GM12878 (cell line): Measurements from ENCODE around the gene FRMD8. TPM values are rescaled to one million over a fixed set of nuclear protein-coding genes. Genes with fewer than 3 reads are reported as not detected.

Experiments used
- BCL11A ChIP-seq: IDR thresholded peaks from 2 replicates; pipeline ENCODE4 v1.6.1; 2011; ENCODE audit warnings: low read depth, low read length
- BHLHE40 ChIP-seq, 2 experiments: fragments of 450-650 bp in 1 of 2; IDR thresholded peaks; 2 replicates each; pipeline ENCODE4 v1.6.1; 2011 to 2017; ENCODE audit warnings: low read depth in 2 of 2, borderline replicate concordance in 1 of 2, improper control_type of control experiment in 1 of 2, low read length in 1 of 2, mild to moderate bottlenecking in 1 of 2
- CBX5 ChIP-seq: sonication (generic); IDR thresholded peaks from 2 replicates; pipeline ENCODE4 v1.6.1; 2016; ENCODE audit warnings: low read depth, moderate library complexity, mild to moderate bottlenecking, inconsistent platforms
- IKZF1 ChIP-seq: fragments of 450-650 bp; conservative IDR thresholded peaks from 2 replicates; pipeline ENCODE4 v1.6.1; 2017; ENCODE audit warnings: antibody characterized with exemption, mild to moderate bottlenecking
- LARP7 ChIP-seq: fragments of 450-650 bp; IDR thresholded peaks from 2 replicates; pipeline ENCODE4 v1.6.1; 2017; ENCODE audit warnings: mild to moderate bottlenecking
- MTA3 ChIP-seq: IDR thresholded peaks from 2 replicates; pipeline ENCODE4 v1.6.1; 2012; ENCODE audit warnings: low read length, inconsistent platforms, borderline replicate concordance
- MXI1 ChIP-seq: fragments of 150-350 bp; IDR thresholded peaks from 2 replicates; pipeline ENCODE4 v1.6.1; 2011; ENCODE audit warnings: low read depth, mild to moderate bottlenecking, inconsistent platforms, low read length, improper control_type of control experiment
- NR2C2 ChIP-seq: IDR thresholded peaks from 2 replicates; pipeline ENCODE4 v1.6.1; 2011; ENCODE audit warnings: borderline replicate concordance, low read depth; ENCODE audit not compliant: control insufficient read depth, insufficient read length
- SMAD5 ChIP-seq: IDR thresholded peaks from 2 replicates; pipeline ENCODE4 v1.6.1; 2016; ENCODE audit warnings: antibody characterized with exemption, low read depth
- WRNIP1 ChIP-seq: IDR thresholded peaks from 2 replicates; pipeline ENCODE4 v1.6.1; 2011; ENCODE audit warnings: low read depth, low read length, improper control_type of control experiment, borderline replicate concordance
- YBX1 ChIP-seq: fragments of 450-650 bp; IDR thresholded peaks from 2 replicates; pipeline ENCODE4 v1.6.1; 2016; ENCODE audit warnings: antibody characterized with exemption
- ZNF207 ChIP-seq: fragments of 450-650 bp; IDR thresholded peaks from 2 replicates; pipeline ENCODE4 v1.6.1; 2014; ENCODE audit warnings: antibody characterized with exemption, mild to moderate bottlenecking, borderline replicate concordance
- polyA plus RNA-seq, 11 experiments: library from polyadenylated mRNA; depleted of rRNA in 4 of 11; unstranded in 6 of 11; stranded (reverse) in 5 of 11; fragments of >200 nt; fragmentation: Nextera tagmentation in 4 of 11; fragmentation: Illumina TruSeq in 1 of 11; extraction: Ambion mirVana in 4 of 11; extraction: Trizol in 1 of 11; gene quantifications; 1 replicate in 1 of 11; 2 replicates in 10 of 11; pipeline versions ENCODE4 v1.2.1 to v1.2.3, GENCODE V29; 2011 to 2016; ENCODE audit warnings: inconsistent platforms in 2 of 11, missing spikeins in 2 of 11, low read depth in 1 of 11
- total RNA-seq, 4 experiments: library from RNA; depleted of rRNA in 3 of 4; stranded (reverse); fragments of >200 nt in 3 of 4; fragmentation: Illumina TruSeq in 1 of 4; extraction: Trizol in 1 of 4; gene quantifications; 2 replicates each; pipeline versions ENCODE4 v1.2.1 to v1.2.3, GENCODE V29; 2013 to 2021
- TF ChIP-seq, protein P1 (sequence below): IDR thresholded peaks from 2 replicates; pipeline ENCODE4 v1.6.1; 2011; ENCODE audit warnings: mild to moderate bottlenecking, low read depth, low read length, moderate library complexity; ENCODE audit not compliant: insufficient replicate concordance
- TF ChIP-seq, protein P2 (sequence below), 3 experiments: IDR thresholded peaks in 2 of 3; conservative IDR thresholded peaks in 1 of 3; 2 replicates each; pipeline ENCODE4 v1.5.1; 2011; ENCODE audit warnings: low read depth in 3 of 3, low read length in 3 of 3, mild to moderate bottlenecking in 3 of 3, control low read depth in 2 of 3, moderate library complexity in 2 of 3, inconsistent platforms in 1 of 3, mixed read lengths in 1 of 3; ENCODE audit not compliant: control insufficient read depth in 2 of 3, insufficient read depth in 1 of 3; ENCODE audit errors: extremely low read depth in 1 of 3
- TF ChIP-seq, protein P3 (sequence below): fragments of 450-650 bp; IDR thresholded peaks from 2 replicates; pipeline ENCODE4 v1.6.1; 2017; ENCODE audit warnings: antibody characterized with exemption, mild to moderate bottlenecking, moderate library complexity
- TF ChIP-seq, protein P4 (sequence below): IDR thresholded peaks from 2 replicates; pipeline ENCODE4 v1.6.1; 2011; ENCODE audit warnings: low read depth, low read length, improper control_type of control experiment, borderline replicate concordance
- TF ChIP-seq, protein P5 (sequence below): fragments of 450-650 bp; IDR thresholded peaks from 2 replicates; pipeline ENCODE4 v1.6.1; 2017; ENCODE audit warnings: mild to moderate bottlenecking, moderate library complexity

Gene FRMD8
- total and polyA plus RNA-seq, 10 of the 15 experiments (the other 5 are each of a cell fraction or from before 2014, with no cell fraction given), result 8.3 to 69.4 (median 28.0) TPM

DNA sequence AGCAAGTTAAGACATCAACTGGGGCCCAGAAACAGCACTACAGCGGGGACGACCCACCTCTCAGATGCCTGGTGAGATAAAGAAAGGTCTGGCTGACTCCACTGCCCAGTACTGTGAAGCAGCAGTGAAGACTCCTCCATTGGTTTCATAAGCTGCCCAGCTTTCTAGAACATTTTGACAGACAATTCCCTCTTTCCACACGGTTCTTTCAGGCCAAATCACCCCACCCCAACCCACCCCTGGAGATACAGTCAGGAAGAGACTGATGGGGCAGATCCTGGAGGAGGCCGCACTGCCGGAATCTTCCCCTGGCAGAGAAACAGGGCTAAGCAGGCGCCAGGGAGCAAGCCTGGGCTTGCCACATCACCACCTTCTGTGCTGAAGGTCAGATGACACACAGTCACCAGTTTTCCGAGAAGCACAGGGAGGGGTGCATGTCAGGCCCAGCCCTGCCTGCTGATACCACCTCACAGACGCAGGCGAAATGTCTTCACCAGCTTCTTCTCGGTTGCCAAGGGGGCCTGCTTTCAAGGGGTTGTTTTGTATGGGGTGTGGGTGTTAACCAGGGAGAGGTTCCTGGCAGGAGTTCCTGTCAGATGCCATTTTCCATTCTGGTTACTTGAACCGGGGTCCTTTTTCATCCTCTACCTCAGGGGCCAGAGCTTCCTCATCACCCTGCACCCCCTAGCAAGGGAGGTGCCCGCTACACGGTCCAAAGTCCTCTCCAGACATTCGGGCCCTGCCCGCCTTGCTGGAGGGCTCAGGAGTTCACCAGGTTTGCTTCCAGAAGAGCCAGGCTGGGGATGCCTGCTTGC lies 34.7 kb downstream of the FRMD8 start (continued):
- TF ChIP-seq SMAD5, result 0 out of 2 replicates have a peak, but pooled peaks have one; percentile 19
- TF ChIP-seq BHLHE40 (IDR thresholded peaks at IDR 0.05; ENCODE audit: borderline replicate concordance in 1 of 2, low read depth in 2 of 2, low read length in 1 of 2), result peak; percentile 46 to 80; a peak in 2 of 4 replicates
- TF ChIP-seq MTA3, result no peak
- TF ChIP-seq, protein P1, sequence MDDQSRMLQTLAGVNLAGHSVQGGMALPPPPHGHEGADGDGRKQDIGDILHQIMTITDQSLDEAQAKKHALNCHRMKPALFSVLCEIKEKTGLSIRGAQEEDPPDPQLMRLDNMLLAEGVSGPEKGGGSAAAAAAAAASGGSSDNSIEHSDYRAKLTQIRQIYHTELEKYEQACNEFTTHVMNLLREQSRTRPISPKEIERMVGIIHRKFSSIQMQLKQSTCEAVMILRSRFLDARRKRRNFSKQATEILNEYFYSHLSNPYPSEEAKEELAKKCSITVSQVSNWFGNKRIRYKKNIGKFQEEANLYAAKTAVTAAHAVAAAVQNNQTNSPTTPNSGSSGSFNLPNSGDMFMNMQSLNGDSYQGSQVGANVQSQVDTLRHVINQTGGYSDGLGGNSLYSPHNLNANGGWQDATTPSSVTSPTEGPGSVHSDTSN, result no peak
- TF ChIP-seq YBX1, result no peak
- TF ChIP-seq MXI1, result no peak
- TF ChIP-seq ZNF207, result 0 out of 2 replicates have a peak, but pooled peaks have one; percentile 67
- TF ChIP-seq LARP7, result 0 out of 2 replicates have a peak, but pooled peaks have one; percentile 18
- TF ChIP-seq, protein P2, sequence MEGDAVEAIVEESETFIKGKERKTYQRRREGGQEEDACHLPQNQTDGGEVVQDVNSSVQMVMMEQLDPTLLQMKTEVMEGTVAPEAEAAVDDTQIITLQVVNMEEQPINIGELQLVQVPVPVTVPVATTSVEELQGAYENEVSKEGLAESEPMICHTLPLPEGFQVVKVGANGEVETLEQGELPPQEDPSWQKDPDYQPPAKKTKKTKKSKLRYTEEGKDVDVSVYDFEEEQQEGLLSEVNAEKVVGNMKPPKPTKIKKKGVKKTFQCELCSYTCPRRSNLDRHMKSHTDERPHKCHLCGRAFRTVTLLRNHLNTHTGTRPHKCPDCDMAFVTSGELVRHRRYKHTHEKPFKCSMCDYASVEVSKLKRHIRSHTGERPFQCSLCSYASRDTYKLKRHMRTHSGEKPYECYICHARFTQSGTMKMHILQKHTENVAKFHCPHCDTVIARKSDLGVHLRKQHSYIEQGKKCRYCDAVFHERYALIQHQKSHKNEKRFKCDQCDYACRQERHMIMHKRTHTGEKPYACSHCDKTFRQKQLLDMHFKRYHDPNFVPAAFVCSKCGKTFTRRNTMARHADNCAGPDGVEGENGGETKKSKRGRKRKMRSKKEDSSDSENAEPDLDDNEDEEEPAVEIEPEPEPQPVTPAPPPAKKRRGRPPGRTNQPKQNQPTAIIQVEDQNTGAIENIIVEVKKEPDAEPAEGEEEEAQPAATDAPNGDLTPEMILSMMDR (IDR thresholded peaks at IDR 0.05 in 2 of 3, conservative IDR thresholded peaks at IDR 0.05 in 1 of 3; ENCODE audit: control insufficient read depth in 2 of 3, extremely low read depth in 1 of 3, insufficient read depth in 1 of 3, low read depth in 3 of 3, low read length in 3 of 3), result no peak
- TF ChIP-seq, protein P3, sequence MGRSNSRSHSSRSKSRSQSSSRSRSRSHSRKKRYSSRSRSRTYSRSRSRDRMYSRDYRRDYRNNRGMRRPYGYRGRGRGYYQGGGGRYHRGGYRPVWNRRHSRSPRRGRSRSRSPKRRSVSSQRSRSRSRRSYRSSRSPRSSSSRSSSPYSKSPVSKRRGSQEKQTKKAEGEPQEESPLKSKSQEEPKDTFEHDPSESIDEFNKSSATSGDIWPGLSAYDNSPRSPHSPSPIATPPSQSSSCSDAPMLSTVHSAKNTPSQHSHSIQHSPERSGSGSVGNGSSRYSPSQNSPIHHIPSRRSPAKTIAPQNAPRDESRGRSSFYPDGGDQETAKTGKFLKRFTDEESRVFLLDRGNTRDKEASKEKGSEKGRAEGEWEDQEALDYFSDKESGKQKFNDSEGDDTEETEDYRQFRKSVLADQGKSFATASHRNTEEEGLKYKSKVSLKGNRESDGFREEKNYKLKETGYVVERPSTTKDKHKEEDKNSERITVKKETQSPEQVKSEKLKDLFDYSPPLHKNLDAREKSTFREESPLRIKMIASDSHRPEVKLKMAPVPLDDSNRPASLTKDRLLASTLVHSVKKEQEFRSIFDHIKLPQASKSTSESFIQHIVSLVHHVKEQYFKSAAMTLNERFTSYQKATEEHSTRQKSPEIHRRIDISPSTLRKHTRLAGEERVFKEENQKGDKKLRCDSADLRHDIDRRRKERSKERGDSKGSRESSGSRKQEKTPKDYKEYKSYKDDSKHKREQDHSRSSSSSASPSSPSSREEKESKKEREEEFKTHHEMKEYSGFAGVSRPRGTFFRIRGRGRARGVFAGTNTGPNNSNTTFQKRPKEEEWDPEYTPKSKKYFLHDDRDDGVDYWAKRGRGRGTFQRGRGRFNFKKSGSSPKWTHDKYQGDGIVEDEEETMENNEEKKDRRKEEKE, result no peak
- TF ChIP-seq WRNIP1, result peak; percentile 16; the same call in 1 of the 2 replicates
- TF ChIP-seq NR2C2, result no peak
- TF ChIP-seq, protein P4, sequence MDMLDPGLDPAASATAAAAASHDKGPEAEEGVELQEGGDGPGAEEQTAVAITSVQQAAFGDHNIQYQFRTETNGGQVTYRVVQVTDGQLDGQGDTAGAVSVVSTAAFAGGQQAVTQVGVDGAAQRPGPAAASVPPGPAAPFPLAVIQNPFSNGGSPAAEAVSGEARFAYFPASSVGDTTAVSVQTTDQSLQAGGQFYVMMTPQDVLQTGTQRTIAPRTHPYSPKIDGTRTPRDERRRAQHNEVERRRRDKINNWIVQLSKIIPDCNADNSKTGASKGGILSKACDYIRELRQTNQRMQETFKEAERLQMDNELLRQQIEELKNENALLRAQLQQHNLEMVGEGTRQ, result peak; percentile 43
- no peak for TF ChIP-seq CBX5
- TF ChIP-seq BCL11A, result peak; percentile 38; the same call in 1 of the 2 replicates
- TF ChIP-seq, protein P5, sequence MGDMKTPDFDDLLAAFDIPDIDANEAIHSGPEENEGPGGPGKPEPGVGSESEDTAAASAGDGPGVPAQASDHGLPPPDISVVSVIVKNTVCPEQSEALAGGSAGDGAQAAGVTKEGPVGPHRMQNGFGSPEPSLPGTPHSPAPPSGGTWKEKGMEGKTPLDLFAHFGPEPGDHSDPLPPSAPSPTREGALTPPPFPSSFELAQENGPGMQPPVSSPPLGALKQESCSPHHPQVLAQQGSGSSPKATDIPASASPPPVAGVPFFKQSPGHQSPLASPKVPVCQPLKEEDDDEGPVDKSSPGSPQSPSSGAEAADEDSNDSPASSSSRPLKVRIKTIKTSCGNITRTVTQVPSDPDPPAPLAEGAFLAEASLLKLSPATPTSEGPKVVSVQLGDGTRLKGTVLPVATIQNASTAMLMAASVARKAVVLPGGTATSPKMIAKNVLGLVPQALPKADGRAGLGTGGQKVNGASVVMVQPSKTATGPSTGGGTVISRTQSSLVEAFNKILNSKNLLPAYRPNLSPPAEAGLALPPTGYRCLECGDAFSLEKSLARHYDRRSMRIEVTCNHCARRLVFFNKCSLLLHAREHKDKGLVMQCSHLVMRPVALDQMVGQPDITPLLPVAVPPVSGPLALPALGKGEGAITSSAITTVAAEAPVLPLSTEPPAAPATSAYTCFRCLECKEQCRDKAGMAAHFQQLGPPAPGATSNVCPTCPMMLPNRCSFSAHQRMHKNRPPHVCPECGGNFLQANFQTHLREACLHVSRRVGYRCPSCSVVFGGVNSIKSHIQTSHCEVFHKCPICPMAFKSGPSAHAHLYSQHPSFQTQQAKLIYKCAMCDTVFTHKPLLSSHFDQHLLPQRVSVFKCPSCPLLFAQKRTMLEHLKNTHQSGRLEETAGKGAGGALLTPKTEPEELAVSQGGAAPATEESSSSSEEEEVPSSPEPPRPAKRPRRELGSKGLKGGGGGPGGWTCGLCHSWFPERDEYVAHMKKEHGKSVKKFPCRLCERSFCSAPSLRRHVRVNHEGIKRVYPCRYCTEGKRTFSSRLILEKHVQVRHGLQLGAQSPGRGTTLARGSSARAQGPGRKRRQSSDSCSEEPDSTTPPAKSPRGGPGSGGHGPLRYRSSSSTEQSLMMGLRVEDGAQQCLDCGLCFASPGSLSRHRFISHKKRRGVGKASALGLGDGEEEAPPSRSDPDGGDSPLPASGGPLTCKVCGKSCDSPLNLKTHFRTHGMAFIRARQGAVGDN, result peak; percentile 97
- peak; percentile 64 for TF ChIP-seq IKZF1
